Neutrophil (primary cell): ENCODE data around the gene ERP29.

ENCODE experiments used
- H3K27ac ChIP-seq: fragments of 200-600 bp; sonication (generic); 2 replicates; pipeline ENCODE4 v1.5.1; 2016; ENCODE audit warnings: mild to moderate bottlenecking, moderate library complexity
- H3K27me3 ChIP-seq: fragments of 200-600 bp; sonication (generic); 2 replicates; pipeline ENCODE4 v1.6.0; 2016; ENCODE audit warnings: mild to moderate bottlenecking
- H3K36me3 ChIP-seq: fragments of 200-600 bp; sonication (generic); 2 replicates; pipeline ENCODE4 v1.5.1; 2017
- H3K4me1 ChIP-seq, 2 experiments: fragments of 200-600 bp in 1 of 2; sonication (generic) in 1 of 2; 1 replicate in 1 of 2; 2 replicates in 1 of 2; pipeline versions ENCODE4 v1.5.1 to v1.6.1; 2013 to 2016; ENCODE audit warnings: low read depth in 1 of 2, low read length in 1 of 2, mild to moderate bottlenecking in 1 of 2, moderate library complexity in 1 of 2; ENCODE audit not compliant: control insufficient read depth in 1 of 2, insufficient read depth in 1 of 2
- H3K4me3 ChIP-seq, 2 experiments: fragments of 200-600 bp in 1 of 2; sonication (generic) in 1 of 2; 1 replicate in 1 of 2; 2 replicates in 1 of 2; pipeline ENCODE4 v1.5.1; 2013 to 2016; ENCODE audit warnings: low read depth in 1 of 2, low read length in 1 of 2, mild to moderate bottlenecking in 1 of 2, moderate library complexity in 1 of 2
- H3K9me3 ChIP-seq: fragments of 200-600 bp; sonication (generic); 2 replicates; pipeline ENCODE4 v1.5.1; 2016
- TF ChIP-seq, protein P1 (sequence below): fragments of 200-600 bp; sonication (generic); IDR thresholded peaks from 2 replicates; pipeline ENCODE4 v1.5.1; 2016; ENCODE audit warnings: antibody characterized with exemption

ERP29 gene

DNA sequence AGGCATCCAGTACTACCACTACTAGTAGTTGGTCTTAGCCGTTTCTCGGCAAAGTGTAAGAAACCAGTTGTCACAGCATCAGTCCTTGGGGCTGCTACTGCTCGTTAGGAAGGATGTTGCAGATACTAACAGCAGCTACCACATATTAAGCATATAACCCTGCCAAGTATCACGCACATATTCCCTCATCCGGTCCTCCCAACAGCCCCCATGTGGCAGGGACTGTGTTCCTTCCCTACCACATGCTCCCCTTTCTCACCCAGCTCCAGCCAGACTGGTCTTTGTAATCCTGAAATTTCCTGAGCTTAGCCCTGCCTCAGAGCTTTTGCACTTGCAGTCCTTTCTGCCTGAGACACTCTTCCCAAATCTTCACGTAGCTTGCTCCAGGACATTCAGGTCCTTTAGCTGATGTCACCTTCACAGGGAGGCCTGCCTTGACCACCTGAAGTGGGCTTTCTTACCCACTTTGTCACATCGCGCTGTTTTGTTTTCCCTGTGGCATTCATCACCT lies 7.8 kb downstream of the ERP29 start:
- Histone ChIP-seq H3K9me3 (no peaks in the 10 kb centered on the region), H3K36me3 (peaks cover 52% of the 10 kb centered on the region), H3K4me3 (no peak overlapping the region), H3K4me1 (peaks cover 16 to 23% of the 10 kb centered on the region in 2 experiments), H3K27ac (no peak overlapping the region), H3K27me3 (no peaks in the 10 kb centered on the region)
- TF ChIP-seq, protein P1, sequence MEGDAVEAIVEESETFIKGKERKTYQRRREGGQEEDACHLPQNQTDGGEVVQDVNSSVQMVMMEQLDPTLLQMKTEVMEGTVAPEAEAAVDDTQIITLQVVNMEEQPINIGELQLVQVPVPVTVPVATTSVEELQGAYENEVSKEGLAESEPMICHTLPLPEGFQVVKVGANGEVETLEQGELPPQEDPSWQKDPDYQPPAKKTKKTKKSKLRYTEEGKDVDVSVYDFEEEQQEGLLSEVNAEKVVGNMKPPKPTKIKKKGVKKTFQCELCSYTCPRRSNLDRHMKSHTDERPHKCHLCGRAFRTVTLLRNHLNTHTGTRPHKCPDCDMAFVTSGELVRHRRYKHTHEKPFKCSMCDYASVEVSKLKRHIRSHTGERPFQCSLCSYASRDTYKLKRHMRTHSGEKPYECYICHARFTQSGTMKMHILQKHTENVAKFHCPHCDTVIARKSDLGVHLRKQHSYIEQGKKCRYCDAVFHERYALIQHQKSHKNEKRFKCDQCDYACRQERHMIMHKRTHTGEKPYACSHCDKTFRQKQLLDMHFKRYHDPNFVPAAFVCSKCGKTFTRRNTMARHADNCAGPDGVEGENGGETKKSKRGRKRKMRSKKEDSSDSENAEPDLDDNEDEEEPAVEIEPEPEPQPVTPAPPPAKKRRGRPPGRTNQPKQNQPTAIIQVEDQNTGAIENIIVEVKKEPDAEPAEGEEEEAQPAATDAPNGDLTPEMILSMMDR: no peak

DNA sequence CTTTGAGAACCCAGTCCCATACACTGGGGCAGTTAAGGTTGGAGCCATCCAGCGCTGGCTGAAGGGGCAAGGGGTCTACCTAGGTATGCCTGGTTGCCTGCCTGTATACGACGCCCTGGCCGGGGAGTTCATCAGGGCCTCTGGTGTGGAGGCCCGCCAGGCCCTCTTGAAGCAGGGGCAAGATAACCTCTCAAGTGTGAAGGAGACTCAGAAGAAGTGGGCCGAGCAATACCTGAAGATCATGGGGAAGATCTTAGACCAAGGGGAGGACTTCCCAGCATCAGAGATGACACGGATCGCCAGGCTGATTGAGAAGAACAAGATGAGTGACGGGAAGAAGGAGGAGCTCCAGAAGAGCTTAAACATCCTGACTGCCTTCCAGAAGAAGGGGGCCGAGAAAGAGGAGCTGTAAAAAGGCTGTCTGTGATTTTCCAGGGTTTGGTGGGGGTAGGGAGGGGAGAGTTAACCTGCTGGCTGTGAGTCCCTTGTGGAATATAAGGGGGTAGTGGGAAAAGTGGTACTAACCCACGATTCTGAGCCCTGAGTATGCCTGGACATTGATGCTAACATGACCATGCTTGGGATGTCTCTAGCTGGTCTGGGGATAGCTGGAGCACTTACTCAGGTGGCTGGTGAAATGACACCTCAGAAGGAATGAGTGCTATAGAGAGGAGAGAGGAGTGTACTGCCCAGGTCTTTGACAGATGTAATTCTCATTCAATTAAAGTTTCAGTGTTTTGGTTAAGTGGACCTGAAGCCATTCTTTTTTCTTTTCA lies 9.2 kb downstream of the ERP29 start:
- Histone ChIP-seq H3K27me3 (no peaks in the 10 kb centered on the region), H3K36me3 (peaks cover 52% of the 10 kb centered on the region), H3K4me1 (peaks cover 16 to 23% of the 10 kb centered on the region in 2 experiments), H3K9me3 (no peaks in the 10 kb centered on the region), H3K4me3 (no peak overlapping the region), H3K27ac (no peak overlapping the region)
- TF ChIP-seq, protein P1: no peak

DNA sequence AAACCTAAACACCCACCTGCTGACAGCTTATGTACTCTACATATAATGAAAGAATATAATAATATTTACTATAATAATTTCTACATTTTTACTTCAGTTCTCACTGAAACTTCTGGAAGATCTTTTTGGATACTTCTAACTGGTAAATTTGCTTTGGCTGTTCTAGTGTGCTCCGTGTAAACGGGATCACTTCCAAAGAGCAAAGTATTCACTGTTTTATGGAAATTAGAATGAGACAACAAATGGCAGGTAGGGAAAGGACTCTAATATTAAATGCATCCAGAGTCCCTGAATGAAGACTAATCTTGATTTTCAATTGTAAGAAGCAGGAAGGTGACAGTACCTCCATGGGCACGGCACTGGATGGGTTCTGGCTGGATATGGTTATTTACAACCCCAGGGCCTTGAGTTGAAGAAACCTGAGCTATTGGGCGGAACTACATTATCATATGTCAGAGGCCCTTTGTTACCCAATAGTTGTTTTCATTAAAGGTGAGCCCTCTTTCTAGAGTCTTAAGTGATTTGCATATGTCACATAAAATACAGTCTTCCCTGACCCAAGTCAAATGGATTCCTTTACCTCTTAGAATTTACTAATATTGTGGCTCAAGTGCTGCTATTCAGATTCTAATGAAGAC lies 10.7 kb downstream of the ERP29 start:
- Histone ChIP-seq H3K4me3 (no peak overlapping the region), H3K4me1 (peaks cover 8 to 13% of the 10 kb centered on the region in 2 experiments), H3K36me3 (peaks cover 52% of the 10 kb centered on the region), H3K9me3 (no peaks in the 10 kb centered on the region), H3K27me3 (no peaks in the 10 kb centered on the region), H3K27ac (no peak overlapping the region)
- TF ChIP-seq, protein P1: no peak

DNA sequence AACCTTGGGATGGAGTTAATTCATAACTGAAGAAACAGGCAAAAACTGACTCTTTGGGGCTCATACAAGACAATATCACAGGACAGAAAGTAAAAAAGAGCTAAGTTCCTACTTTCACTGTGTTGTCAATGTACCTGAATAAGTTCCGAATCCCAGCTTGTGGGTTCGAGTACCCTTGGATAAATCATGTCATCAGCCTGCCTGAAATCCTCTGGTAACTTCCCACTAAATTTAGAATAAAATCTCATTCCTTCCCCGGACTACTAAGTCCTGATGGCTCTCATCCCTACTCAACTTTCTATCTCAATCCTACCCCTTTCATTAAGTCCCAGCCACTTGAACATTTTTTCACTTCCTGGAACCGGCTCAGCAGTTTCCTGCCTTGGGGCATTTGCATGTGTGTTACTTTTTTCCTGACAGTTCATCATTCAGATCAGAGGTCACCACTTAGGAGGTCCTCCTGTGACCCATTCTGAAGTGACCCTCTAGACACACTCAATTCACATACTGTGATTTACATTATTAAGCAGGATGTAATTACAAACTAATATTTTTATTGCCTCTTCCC lies 12.7 kb downstream of the ERP29 start:
- TF ChIP-seq, protein P1: no peak
- Histone ChIP-seq H3K4me1 (no peaks in the 10 kb centered on the region), H3K36me3 (peaks cover 38% of the 10 kb centered on the region), H3K27me3 (no peaks in the 10 kb centered on the region), H3K27ac (no peak overlapping the region), H3K9me3 (no peaks in the 10 kb centered on the region), H3K4me3 (no peak overlapping the region)

DNA sequence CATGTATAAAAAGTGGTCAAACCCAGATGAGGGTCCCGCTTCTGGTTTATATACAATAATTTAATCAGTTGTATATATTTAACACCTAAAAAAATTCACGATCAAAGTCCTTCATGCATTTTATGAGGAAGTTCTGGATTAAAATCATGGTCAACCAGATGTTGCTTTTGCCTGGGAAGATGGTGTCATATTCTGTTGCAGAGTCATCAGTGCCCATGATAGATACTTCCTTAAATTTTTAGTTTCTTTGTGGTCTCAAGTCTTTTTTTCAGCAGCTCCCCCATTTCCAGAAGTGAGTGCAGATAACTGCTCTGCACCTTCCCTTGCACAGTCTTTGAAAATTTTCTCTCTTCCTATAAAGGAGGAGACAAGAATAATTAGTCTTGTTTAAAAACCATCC lies 16.1 kb downstream of the ERP29 start:
- no peak overlapping the region for H3K4me3 ChIP-seq
- H3K9me3 ChIP-seq: no peaks in the 10 kb centered on the region
- TF ChIP-seq, protein P1: no peak
- H3K36me3 ChIP-seq: peaks cover 15% of the 10 kb centered on the region
- H3K4me1 ChIP-seq: no peaks in the 10 kb centered on the region
- H3K27ac ChIP-seq: no peak overlapping the region
- H3K27me3 ChIP-seq: no peaks in the 10 kb centered on the region
